Skin epidermis (tissue), 12 donors: ENCODE measurements around the gene SLC26A9.
"Not testable (repeated sequence)": the region's sequence is repeated elsewhere in the genome, so short reads cannot be mapped to it uniquely, and the experiment has no call there.

Experiments used
- H3K27ac ChIP-seq, 21 experiments: fragments of 200-600 bp; sonication (generic) in 11 of 21; one replicate each; pipeline ENCODE4 v1.5.0; 2020; ENCODE audit warnings: mild to moderate bottlenecking in 3 of 21, inconsistent platforms in 2 of 21, moderate library complexity in 2 of 21
- H3K4me3 ChIP-seq, 7 experiments: fragments of 200-600 bp; sonication (generic) in 2 of 7; one replicate each; pipeline ENCODE4 v1.5.0; 2020; ENCODE audit warnings: inconsistent platforms in 2 of 7, mild to moderate bottlenecking in 2 of 7, moderate library complexity in 1 of 7

Gene SLC26A9

GRCh38 chr1:205914730-205915129 lies 28.5 kb downstream of the SLC26A9 start:
- Histone ChIP-seq H3K4me3 (no peak overlapping the region), H3K27ac (no peak overlapping the region)

GRCh38 chr1:205914155-205914507 lies 29.1 kb downstream of the SLC26A9 start:
- Histone ChIP-seq H3K27ac (no peak overlapping the region), H3K4me3 (no peak overlapping the region)

GRCh38 chr1:205913451-205914154 lies 29.7 kb downstream of the SLC26A9 start:
- Histone ChIP-seq H3K27ac (no peak overlapping the region), H3K4me3 (no peak overlapping the region)

GRCh38 chr1:205907794-205908193 lies 35.5 kb downstream of the SLC26A9 start:
- Histone ChIP-seq H3K27ac (no peak overlapping the region), H3K4me3 (no peak overlapping the region)

- not testable (repeated sequence) for H3K27ac ChIP-seq, H3K4me3 ChIP-seq
Measured at GRCh38 chr1:205905095-205905494, 38.2 kb downstream of the SLC26A9 start.

- Histone ChIP-seq H3K27ac (no peak overlapping the region), H3K4me3 (no peak overlapping the region)
Measured at GRCh38 chr1:205896351-205896750, 46.9 kb downstream of the SLC26A9 start.

- not testable (repeated sequence) for H3K27ac ChIP-seq, H3K4me3 ChIP-seq
Measured at GRCh38 chr1:205894119-205894518, 49.1 kb downstream of the SLC26A9 start.

GRCh38 chr1:205892175-205892574 lies 51.1 kb downstream of the SLC26A9 start:
- H3K27ac ChIP-seq, H3K4me3 ChIP-seq: not testable (repeated sequence)

GRCh38 chr1:205891481-205891880 lies 51.8 kb downstream of the SLC26A9 start:
- H3K4me3 ChIP-seq, H3K27ac ChIP-seq: not testable (repeated sequence)

- H3K27ac ChIP-seq, H3K4me3 ChIP-seq: not testable (repeated sequence)
Measured at GRCh38 chr1:205890631-205891030, 52.6 kb downstream of the SLC26A9 start.

GRCh38 chr1:205889706-205890105 lies 53.5 kb downstream of the SLC26A9 start:
- not testable (repeated sequence) for H3K4me3 ChIP-seq, H3K27ac ChIP-seq

GRCh38 chr1:205889006-205889405 lies 54.2 kb downstream of the SLC26A9 start:
- H3K4me3 ChIP-seq, H3K27ac ChIP-seq: not testable (repeated sequence)

GRCh38 chr1:205883792-205884191 lies 59.5 kb downstream of the SLC26A9 start:
- H3K27ac ChIP-seq: no peak overlapping the region

GRCh38 chr1:205880923-205881322 lies 62.3 kb downstream of the SLC26A9 start:
- H3K4me3 ChIP-seq: no peak overlapping the region
- H3K27ac ChIP-seq: no peak overlapping the region

More at GRCh38 chr1:205883792-205884191, 59.5 kb downstream of the SLC26A9 start:
- no peak overlapping the region for H3K4me3 ChIP-seq

GRCh38 chr1:205879974-205880373 lies 63.3 kb downstream of the SLC26A9 start:
- no peak overlapping the region for H3K4me3 ChIP-seq
- H3K27ac ChIP-seq: no peak overlapping the region

GRCh38 chr1:205878026-205878425 lies 65.2 kb downstream of the SLC26A9 start:
- Histone ChIP-seq H3K4me3 (no peak overlapping the region), H3K27ac (no peak overlapping the region)

GRCh38 chr1:205873148-205873547 lies 70.1 kb downstream of the SLC26A9 start:
- H3K4me3 ChIP-seq, H3K27ac ChIP-seq: not testable (repeated sequence)

GRCh38 chr1:205870236-205870635 lies 73.0 kb downstream of the SLC26A9 start:
- Histone ChIP-seq H3K27ac (no peak overlapping the region), H3K4me3 (no peak overlapping the region)
